Endothelial cell of coronary artery (primary cell): Measurements from ENCODE around the gene METTL4. TPM values are rescaled to one million over a fixed set of nuclear protein-coding genes. Genes with fewer than 3 reads are reported as not detected.

ENCODE experiments used
- total RNA-seq: library from RNA; depleted of rRNA; stranded (reverse); fragments of >200 nt; gene quantifications from 2 replicates; pipeline ENCODE4 v1.2.3, GENCODE V29; 2014

The METTL4 gene
- 7.7 and 10.0 TPM in 2 replicates for total RNA-seq

GRCh38 chr18:2571200-2572170 lies at the start of gene METTL4, which contains the start of gene NDC80:
METTL4 (minus strand) TSS chr18:2571505; CDS start chr18:2567216, 4,289 bp downstream.
NDC80 (plus strand) TSS chr18:2571557; CDS start chr18:2572986, 1,429 bp downstream.

Other genes with a start within 250 kb of the METTL4 start
- 9.8 and 30.7 TPM in 2 replicates for gene NDC80, start 52 bp upstream of the METTL4 start, total RNA-seq
- 56.0 and 76.1 TPM in 2 replicates for gene SMCHD1, start 84.2 kb upstream of the METTL4 start, total RNA-seq